ENCODE results near the gene TEKTIP1. TPM values are rescaled to one million over a fixed set of nuclear protein-coding genes. Genes with fewer than 3 reads are reported as not detected.

TEKTIP1 gene
- total and polyA plus RNA-seq, 9 of the 15 experiments (the other 6 are each of a cell fraction or from before 2014, with no cell fraction given): 0.66 TPM; not detected in 8

DNA sequence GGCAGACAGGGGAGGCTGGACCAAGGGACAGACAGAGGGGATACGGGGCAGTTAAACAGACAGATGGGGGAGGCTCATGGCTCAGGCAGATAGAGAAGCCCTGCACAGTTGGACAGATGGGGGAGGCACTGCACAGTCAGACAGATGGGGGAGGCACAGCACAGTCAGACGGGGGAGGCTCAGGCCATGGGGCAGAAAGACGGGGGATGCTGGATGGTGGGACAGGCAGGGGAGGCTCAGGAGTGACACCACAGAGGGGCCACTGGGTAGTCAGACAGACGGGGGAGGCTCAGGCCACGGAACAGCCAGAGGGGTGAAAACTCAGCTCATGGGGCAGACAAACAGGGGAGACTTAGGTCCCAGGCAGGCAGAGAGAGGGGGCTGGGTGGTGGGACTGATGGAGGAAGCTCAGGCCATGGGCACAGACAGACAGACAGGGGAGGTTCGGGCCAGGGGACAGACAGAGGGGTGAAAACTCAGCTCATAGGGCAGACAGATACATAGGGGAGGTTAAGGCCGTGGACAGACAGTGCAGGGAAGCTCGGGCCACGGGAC is 17.5 kb downstream of the TEKTIP1 start (continued):
- TF ChIP-seq, protein P1, sequence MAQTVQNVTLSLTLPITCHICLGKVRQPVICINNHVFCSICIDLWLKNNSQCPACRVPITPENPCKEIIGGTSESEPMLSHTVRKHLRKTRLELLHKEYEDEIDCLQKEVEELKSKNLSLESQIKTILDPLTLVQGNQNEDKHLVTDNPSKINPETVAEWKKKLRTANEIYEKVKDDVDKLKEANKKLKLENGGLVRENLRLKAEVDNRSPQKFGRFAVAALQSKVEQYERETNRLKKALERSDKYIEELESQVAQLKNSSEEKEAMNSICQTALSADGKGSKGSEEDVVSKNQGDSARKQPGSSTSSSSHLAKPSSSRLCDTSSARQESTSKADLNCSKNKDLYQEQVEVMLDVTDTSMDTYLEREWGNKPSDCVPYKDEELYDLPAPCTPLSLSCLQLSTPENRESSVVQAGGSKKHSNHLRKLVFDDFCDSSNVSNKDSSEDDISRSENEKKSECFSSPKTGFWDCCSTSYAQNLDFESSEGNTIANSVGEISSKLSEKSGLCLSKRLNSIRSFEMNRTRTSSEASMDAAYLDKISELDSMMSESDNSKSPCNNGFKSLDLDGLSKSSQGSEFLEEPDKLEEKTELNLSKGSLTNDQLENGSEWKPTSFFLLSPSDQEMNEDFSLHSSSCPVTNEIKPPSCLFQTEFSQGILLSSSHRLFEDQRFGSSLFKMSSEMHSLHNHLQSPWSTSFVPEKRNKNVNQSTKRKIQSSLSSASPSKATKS (CRISPR knock-in tag; IDR thresholded peaks at IDR 0.05): no peak
- TF ChIP-seq, protein P2, sequence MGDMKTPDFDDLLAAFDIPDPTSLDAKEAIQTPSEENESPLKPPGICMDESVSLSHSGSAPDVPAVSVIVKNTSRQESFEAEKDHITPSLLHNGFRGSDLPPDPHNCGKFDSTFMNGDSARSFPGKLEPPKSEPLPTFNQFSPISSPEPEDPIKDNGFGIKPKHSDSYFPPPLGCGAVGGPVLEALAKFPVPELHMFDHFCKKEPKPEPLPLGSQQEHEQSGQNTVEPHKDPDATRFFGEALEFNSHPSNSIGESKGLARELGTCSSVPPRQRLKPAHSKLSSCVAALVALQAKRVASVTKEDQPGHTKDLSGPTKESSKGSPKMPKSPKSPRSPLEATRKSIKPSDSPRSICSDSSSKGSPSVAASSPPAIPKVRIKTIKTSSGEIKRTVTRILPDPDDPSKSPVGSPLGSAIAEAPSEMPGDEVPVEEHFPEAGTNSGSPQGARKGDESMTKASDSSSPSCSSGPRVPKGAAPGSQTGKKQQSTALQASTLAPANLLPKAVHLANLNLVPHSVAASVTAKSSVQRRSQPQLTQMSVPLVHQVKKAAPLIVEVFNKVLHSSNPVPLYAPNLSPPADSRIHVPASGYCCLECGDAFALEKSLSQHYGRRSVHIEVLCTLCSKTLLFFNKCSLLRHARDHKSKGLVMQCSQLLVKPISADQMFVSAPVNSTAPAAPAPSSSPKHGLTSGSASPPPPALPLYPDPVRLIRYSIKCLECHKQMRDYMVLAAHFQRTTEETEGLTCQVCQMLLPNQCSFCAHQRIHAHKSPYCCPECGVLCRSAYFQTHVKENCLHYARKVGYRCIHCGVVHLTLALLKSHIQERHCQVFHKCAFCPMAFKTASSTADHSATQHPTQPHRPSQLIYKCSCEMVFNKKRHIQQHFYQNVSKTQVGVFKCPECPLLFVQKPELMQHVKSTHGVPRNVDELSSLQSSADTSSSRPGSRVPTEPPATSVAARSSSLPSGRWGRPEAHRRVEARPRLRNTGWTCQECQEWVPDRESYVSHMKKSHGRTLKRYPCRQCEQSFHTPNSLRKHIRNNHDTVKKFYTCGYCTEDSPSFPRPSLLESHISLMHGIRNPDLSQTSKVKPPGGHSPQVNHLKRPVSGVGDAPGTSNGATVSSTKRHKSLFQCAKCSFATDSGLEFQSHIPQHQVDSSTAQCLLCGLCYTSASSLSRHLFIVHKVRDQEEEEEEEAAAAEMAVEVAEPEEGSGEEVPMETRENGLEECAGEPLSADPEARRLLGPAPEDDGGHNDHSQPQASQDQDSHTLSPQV (IDR thresholded peaks at IDR 0.05): no peak
- TF ChIP-seq ILF3 (IDR thresholded peaks at IDR 0.05; ENCODE audit: borderline replicate concordance) (no peak), CC2D1A (IDR thresholded peaks at IDR 0.05) (no peak), GATAD2A (IDR thresholded peaks at IDR 0.05) (peak; percentile 70; the same call in 1 of the 2 replicates), BDP1 (IDR thresholded peaks at IDR 0.05; ENCODE audit: insufficient read depth, insufficient read length) (no peak), EHMT2 (IDR thresholded peaks at IDR 0.05) (no peak), ZC3H4 (CRISPR knock-in tag; IDR thresholded peaks at IDR 0.05; ENCODE audit: borderline replicate concordance) (no peak; the same call in 1 of the 2 replicates), PHF21A (IDR thresholded peaks at IDR 0.05; ENCODE audit: borderline replicate concordance, low read depth) (no peak), PRPF4 (IDR thresholded peaks at IDR 0.05; ENCODE audit: insufficient read depth, low read depth, low read length, poor library complexity, severe bottlenecking) (no peak)
- TF ChIP-seq, protein P3, sequence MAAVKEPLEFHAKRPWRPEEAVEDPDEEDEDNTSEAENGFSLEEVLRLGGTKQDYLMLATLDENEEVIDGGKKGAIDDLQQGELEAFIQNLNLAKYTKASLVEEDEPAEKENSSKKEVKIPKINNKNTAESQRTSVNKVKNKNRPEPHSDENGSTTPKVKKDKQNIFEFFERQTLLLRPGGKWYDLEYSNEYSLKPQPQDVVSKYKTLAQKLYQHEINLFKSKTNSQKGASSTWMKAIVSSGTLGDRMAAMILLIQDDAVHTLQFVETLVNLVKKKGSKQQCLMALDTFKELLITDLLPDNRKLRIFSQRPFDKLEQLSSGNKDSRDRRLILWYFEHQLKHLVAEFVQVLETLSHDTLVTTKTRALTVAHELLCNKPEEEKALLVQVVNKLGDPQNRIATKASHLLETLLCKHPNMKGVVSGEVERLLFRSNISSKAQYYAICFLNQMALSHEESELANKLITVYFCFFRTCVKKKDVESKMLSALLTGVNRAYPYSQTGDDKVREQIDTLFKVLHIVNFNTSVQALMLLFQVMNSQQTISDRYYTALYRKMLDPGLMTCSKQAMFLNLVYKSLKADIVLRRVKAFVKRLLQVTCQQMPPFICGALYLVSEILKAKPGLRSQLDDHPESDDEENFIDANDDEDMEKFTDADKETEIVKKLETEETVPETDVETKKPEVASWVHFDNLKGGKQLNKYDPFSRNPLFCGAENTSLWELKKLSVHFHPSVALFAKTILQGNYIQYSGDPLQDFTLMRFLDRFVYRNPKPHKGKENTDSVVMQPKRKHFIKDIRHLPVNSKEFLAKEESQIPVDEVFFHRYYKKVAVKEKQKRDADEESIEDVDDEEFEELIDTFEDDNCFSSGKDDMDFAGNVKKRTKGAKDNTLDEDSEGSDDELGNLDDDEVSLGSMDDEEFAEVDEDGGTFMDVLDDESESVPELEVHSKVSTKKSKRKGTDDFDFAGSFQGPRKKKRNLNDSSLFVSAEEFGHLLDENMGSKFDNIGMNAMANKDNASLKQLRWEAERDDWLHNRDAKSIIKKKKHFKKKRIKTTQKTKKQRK (IDR thresholded peaks at IDR 0.05; ENCODE audit: borderline replicate concordance, low read depth, low read length): no peak
- TF ChIP-seq, protein P4, sequence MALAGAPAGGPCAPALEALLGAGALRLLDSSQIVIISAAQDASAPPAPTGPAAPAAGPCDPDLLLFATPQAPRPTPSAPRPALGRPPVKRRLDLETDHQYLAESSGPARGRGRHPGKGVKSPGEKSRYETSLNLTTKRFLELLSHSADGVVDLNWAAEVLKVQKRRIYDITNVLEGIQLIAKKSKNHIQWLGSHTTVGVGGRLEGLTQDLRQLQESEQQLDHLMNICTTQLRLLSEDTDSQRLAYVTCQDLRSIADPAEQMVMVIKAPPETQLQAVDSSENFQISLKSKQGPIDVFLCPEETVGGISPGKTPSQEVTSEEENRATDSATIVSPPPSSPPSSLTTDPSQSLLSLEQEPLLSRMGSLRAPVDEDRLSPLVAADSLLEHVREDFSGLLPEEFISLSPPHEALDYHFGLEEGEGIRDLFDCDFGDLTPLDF (CRISPR knock-in tag; IDR thresholded peaks at IDR 0.05): no peak
- TF ChIP-seq, protein P5, sequence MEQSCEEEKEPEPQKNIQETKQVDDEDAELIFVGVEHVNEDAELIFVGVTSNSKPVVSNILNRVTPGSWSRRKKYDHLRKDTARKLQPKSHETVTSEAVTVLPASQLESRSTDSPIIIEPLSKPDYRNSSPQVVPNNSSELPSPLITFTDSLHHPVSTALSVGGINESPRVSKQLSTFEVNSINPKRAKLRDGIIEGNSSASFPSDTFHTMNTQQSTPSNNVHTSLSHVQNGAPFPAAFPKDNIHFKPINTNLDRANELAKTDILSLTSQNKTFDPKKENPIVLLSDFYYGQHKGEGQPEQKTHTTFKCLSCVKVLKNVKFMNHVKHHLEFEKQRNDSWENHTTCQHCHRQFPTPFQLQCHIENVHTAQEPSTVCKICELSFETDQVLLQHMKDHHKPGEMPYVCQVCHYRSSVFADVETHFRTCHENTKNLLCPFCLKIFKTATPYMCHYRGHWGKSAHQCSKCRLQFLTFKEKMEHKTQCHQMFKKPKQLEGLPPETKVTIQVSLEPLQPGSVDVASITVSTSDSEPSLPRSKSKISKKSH (CRISPR knock-in tag; IDR thresholded peaks at IDR 0.05): no peak
- TF ChIP-seq, protein P6, sequence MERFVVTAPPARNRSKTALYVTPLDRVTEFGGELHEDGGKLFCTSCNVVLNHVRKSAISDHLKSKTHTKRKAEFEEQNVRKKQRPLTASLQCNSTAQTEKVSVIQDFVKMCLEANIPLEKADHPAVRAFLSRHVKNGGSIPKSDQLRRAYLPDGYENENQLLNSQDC (CRISPR knock-in tag; IDR thresholded peaks at IDR 0.05): no peak

All from K562 (cell line).